ENCODE data around the gene RASA2.

DNA sequence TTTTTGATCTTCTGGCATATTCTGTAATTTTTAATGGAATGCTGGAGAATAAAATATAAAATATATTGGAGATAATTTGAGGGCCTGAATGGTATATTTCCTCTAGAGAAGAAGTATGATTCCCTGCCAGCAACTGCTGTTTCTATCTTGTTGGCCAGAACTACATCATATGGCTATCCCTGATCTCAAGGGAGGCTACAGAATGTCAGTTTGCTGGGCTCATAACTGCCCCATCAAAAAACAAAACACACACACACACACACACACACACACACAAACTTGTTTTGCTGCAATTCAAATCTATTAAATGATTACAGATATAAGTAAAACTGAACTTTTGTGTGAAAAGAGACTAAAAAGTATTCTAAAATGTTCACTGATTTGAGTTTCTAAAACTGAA lies 51.0 kb downstream of the RASA2 start:
- TF ChIP-seq, protein P1, sequence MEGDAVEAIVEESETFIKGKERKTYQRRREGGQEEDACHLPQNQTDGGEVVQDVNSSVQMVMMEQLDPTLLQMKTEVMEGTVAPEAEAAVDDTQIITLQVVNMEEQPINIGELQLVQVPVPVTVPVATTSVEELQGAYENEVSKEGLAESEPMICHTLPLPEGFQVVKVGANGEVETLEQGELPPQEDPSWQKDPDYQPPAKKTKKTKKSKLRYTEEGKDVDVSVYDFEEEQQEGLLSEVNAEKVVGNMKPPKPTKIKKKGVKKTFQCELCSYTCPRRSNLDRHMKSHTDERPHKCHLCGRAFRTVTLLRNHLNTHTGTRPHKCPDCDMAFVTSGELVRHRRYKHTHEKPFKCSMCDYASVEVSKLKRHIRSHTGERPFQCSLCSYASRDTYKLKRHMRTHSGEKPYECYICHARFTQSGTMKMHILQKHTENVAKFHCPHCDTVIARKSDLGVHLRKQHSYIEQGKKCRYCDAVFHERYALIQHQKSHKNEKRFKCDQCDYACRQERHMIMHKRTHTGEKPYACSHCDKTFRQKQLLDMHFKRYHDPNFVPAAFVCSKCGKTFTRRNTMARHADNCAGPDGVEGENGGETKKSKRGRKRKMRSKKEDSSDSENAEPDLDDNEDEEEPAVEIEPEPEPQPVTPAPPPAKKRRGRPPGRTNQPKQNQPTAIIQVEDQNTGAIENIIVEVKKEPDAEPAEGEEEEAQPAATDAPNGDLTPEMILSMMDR (IDR thresholded peaks at IDR 0.05) = no peak
- TF ChIP-seq POLR2A (IDR thresholded peaks at IDR 0.05) (no peak), POLR2AphosphoS5 (IDR thresholded peaks at IDR 0.05) (no peak)

Measured in prostate gland (tissue), 2 donors.